Neural cell (in vitro differentiated cells): ENCODE data around the gene INTS13. TPM values are rescaled to one million over a fixed set of nuclear protein-coding genes. Genes with fewer than 3 reads are reported as not detected.

ENCODE experiments used
- H2AFZ ChIP-seq: fragments of 200-600, 300-800 bp; sonication (generic), shearing (Covaris generic); 2 replicates; pipeline ENCODE4 v1.6.0; 2014; ENCODE audit warnings: low read depth, mild to moderate bottlenecking, antibody characterized with exemption, low read length, moderate library complexity
- H3F3A ChIP-seq: fragments of 200-600 bp; shearing (Covaris generic); 2 replicates; pipeline ENCODE4 v1.6.1; 2016; ENCODE audit warnings: mild to moderate bottlenecking, moderate library complexity, mixed read lengths, antibody characterized with exemption, low read length; ENCODE audit not compliant: insufficient read depth, poor library complexity, severe bottlenecking
- H3K27ac ChIP-seq: fragments of 200-600, 300-800 bp; sonication (generic), shearing (Covaris generic); 2 replicates; pipeline ENCODE4 v1.5.1; 2014; ENCODE audit warnings: mild to moderate bottlenecking, low read length, moderate library complexity
- H3K27me3 ChIP-seq: fragments of 300-800, 200-600 bp; sonication (generic), shearing (Covaris generic); 2 replicates; pipeline ENCODE4 v1.6.0; 2014; ENCODE audit warnings: mild to moderate bottlenecking, low read depth, low read length, moderate library complexity; ENCODE audit not compliant: insufficient read depth
- H3K36me3 ChIP-seq: fragments of 300-800, 200-600 bp; sonication (generic), shearing (Covaris generic); 2 replicates; pipeline ENCODE4 v1.5.1; 2014; ENCODE audit warnings: mild to moderate bottlenecking, antibody characterized with exemption, low read length, moderate library complexity; ENCODE audit not compliant: insufficient read depth
- H3K4me2 ChIP-seq: fragments of 300-800, 200-600 bp; sonication (generic), shearing (Covaris generic); 2 replicates; pipeline ENCODE4 v1.6.0; 2014; ENCODE audit warnings: mild to moderate bottlenecking, low read length
- H3K4me3 ChIP-seq: fragments of 300-800, 200-600 bp; sonication (generic), shearing (Covaris generic); 2 replicates; pipeline ENCODE4 v1.5.1; 2014; ENCODE audit warnings: mild to moderate bottlenecking, low read length, moderate library complexity
- H3K79me2 ChIP-seq: fragments of 200-600 bp; shearing (Covaris generic); replicated peaks from 2 replicates; pipeline ENCODE4 v1.6.0; 2014; ENCODE audit warnings: mild to moderate bottlenecking, low read length, moderate library complexity; ENCODE audit not compliant: insufficient read depth
- H3K9ac ChIP-seq: fragments of 300-800, 200-600 bp; sonication (generic), shearing (Covaris generic); 2 replicates; pipeline ENCODE4 v1.6.1; 2016; ENCODE audit warnings: mild to moderate bottlenecking, low read length, mixed read lengths
- H3K9me2 ChIP-seq: fragments of 200-600 bp; shearing (Covaris generic); 2 replicates; pipeline ENCODE4 v1.6.1; 2016; ENCODE audit warnings: mild to moderate bottlenecking, low read length, mixed read lengths; ENCODE audit not compliant: insufficient read depth
- H3K9me3 ChIP-seq: fragments of 200-600, 300-800 bp; sonication (generic), shearing (Covaris generic); 2 replicates; pipeline ENCODE4 v1.6.1; 2016; ENCODE audit warnings: mild to moderate bottlenecking, mixed run types, low read length, moderate library complexity, mixed read lengths
- H4K20me1 ChIP-seq: fragments of 200-600 bp; shearing (Covaris generic); 2 replicates; pipeline ENCODE4 v1.6.1; 2016; ENCODE audit warnings: mild to moderate bottlenecking, mixed run types; ENCODE audit not compliant: insufficient read depth
- EP300 ChIP-seq: fragments of 450-650 bp; conservative IDR thresholded peaks from 2 replicates; pipeline ENCODE4 v1.6.1; 2014; ENCODE audit warnings: antibody characterized with exemption, mild to moderate bottlenecking, moderate library complexity; ENCODE audit not compliant: poor library complexity, severe bottlenecking
- EZH2 ChIP-seq: fragments of 200-600, 300-800 bp; shearing (Covaris generic), sonication (generic); IDR thresholded peaks from 2 replicates; pipeline ENCODE4 v1.6.1; 2014; ENCODE audit warnings: antibody characterized with exemption, low read length, borderline replicate concordance, mild to moderate bottlenecking; ENCODE audit not compliant: insufficient read depth, poor library complexity, severe bottlenecking
- MXI1 ChIP-seq: fragments of 450-650 bp; conservative IDR thresholded peaks from 2 replicates; pipeline ENCODE4 v1.6.1; 2014; ENCODE audit warnings: antibody characterized with exemption, mild to moderate bottlenecking; ENCODE audit not compliant: poor library complexity, severe bottlenecking
- POLR2AphosphoS5 ChIP-seq: IDR thresholded peaks from 2 replicates; pipeline ENCODE4 v1.6.1; 2012
- RAD21 ChIP-seq: fragments of 450-650 bp; conservative IDR thresholded peaks from 2 replicates; pipeline ENCODE4 v1.6.1; 2014; ENCODE audit warnings: antibody characterized with exemption, mild to moderate bottlenecking, moderate library complexity
- SMC3 ChIP-seq: fragments of 450-650 bp; conservative IDR thresholded peaks from 2 replicates; pipeline ENCODE4 v1.6.1; 2014; ENCODE audit warnings: antibody characterized with exemption, mild to moderate bottlenecking, moderate library complexity; ENCODE audit not compliant: poor library complexity
- TAF1 ChIP-seq: IDR thresholded peaks from 2 replicates; pipeline ENCODE4 v1.6.1; 2012; ENCODE audit warnings: low read depth
- polyA plus RNA-seq: library from polyadenylated mRNA; depleted of rRNA; stranded (reverse); fragments of >200 nt; gene quantifications from 2 replicates; pipeline ENCODE4 v1.2.3, GENCODE V29; 2014
- TF ChIP-seq, protein P1 (sequence below): fragments of 450-650 bp; IDR thresholded peaks from 2 replicates; pipeline ENCODE4 v1.5.1; 2014; ENCODE audit warnings: antibody characterized with exemption, mild to moderate bottlenecking, moderate library complexity; ENCODE audit not compliant: poor library complexity, severe bottlenecking
- TF ChIP-seq, protein P2 (sequence below): IDR thresholded peaks from 2 replicates; pipeline ENCODE4 v1.6.1; 2012; ENCODE audit warnings: borderline replicate concordance

The INTS13 gene
- polyA plus RNA-seq, 1 donor from 2014 or later, result 15.3 TPM

DNA sequence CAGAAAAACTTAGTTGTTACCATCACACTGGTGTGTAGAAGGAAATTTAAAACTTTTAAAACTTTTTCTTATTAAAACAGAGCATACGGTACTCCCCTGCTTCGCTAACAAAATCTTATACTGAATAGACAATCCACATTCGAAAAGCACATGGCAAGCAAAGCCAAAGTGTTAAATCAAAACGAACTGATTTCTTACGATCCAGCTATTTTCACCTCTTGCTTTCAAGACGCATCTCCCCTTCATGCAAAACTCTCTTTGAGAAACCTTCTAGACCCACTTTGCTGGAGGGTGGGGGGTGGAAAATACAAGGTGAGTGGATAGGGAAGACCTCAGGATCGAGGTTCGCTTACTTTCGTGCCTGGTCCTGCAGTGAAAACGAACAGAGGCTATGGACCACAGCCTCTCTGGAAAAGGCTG is 328 bp downstream of the INTS13 start:
- Histone ChIP-seq H3K36me3 (no peaks in the 10 kb centered on the region), H3K27me3 (no peaks in the 10 kb centered on the region), H2AFZ (peak overlapping the region; percentile 28), H4K20me1 (no peaks in the 10 kb centered on the region), H3F3A (peaks cover 5% of the 10 kb centered on the region), H3K79me2 (peaks cover 61% of the 10 kb centered on the region), H3K9me2 (no peaks in the 10 kb centered on the region), H3K9me3 (no peaks in the 10 kb centered on the region), H3K4me3 (peak overlapping the region; percentile 84), H3K4me2 (peak overlapping the region; percentile 85), H3K9ac (peak overlapping the region; percentile 92), H3K27ac (peak overlapping the region; percentile 93)
- no peak for TF ChIP-seq EZH2
- no peak for TF ChIP-seq RAD21
- TF ChIP-seq POLR2AphosphoS5, result no peak
- TF ChIP-seq TAF1, result no peak
- peak; percentile 91 for TF ChIP-seq MXI1
- TF ChIP-seq, protein P1, sequence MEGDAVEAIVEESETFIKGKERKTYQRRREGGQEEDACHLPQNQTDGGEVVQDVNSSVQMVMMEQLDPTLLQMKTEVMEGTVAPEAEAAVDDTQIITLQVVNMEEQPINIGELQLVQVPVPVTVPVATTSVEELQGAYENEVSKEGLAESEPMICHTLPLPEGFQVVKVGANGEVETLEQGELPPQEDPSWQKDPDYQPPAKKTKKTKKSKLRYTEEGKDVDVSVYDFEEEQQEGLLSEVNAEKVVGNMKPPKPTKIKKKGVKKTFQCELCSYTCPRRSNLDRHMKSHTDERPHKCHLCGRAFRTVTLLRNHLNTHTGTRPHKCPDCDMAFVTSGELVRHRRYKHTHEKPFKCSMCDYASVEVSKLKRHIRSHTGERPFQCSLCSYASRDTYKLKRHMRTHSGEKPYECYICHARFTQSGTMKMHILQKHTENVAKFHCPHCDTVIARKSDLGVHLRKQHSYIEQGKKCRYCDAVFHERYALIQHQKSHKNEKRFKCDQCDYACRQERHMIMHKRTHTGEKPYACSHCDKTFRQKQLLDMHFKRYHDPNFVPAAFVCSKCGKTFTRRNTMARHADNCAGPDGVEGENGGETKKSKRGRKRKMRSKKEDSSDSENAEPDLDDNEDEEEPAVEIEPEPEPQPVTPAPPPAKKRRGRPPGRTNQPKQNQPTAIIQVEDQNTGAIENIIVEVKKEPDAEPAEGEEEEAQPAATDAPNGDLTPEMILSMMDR, result no peak
- TF ChIP-seq, protein P2, sequence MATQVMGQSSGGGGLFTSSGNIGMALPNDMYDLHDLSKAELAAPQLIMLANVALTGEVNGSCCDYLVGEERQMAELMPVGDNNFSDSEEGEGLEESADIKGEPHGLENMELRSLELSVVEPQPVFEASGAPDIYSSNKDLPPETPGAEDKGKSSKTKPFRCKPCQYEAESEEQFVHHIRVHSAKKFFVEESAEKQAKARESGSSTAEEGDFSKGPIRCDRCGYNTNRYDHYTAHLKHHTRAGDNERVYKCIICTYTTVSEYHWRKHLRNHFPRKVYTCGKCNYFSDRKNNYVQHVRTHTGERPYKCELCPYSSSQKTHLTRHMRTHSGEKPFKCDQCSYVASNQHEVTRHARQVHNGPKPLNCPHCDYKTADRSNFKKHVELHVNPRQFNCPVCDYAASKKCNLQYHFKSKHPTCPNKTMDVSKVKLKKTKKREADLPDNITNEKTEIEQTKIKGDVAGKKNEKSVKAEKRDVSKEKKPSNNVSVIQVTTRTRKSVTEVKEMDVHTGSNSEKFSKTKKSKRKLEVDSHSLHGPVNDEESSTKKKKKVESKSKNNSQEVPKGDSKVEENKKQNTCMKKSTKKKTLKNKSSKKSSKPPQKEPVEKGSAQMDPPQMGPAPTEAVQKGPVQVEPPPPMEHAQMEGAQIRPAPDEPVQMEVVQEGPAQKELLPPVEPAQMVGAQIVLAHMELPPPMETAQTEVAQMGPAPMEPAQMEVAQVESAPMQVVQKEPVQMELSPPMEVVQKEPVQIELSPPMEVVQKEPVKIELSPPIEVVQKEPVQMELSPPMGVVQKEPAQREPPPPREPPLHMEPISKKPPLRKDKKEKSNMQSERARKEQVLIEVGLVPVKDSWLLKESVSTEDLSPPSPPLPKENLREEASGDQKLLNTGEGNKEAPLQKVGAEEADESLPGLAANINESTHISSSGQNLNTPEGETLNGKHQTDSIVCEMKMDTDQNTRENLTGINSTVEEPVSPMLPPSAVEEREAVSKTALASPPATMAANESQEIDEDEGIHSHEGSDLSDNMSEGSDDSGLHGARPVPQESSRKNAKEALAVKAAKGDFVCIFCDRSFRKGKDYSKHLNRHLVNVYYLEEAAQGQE, result no peak
- TF ChIP-seq EP300, result no peak
- TF ChIP-seq SMC3, result peak; percentile 63

DNA sequence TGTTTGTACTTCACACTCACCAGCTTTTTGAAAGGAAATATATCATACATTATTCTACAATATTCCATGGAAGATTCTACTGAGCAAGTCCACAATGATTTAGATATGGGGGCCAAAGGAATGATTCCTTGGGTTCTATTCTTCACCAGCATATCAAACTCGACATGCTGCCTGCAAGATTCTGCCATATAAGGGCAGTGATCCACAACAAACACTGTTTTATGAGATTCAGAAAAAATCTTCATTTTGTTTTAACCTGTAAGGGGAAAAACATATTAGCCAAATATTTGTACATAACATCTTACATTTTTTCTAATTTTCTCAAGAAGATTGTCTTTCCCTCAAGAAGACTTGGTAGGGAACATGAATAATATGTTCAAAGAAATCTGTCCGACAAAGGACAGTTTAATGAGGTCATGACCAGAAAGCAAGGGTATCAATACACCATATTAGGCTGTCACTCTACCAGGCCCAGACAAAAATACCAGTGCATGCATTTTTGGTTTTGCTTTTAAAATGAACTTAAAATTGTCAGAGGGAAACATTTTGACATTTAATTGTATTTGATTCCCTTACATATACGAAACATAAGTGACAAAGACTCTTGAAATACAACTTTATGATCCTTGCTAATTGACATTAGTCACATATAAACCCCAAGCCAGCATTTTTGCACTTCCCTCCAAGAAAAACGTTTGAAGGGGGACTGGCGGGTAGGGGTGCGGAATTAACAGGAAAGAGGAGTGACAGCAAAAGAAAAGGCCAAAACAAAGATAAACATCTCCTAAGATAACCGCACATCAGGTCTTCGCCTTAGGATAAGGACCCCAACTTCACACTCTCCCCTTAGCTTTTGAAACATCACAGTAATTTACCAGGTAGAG is 980 bp downstream of the INTS13 start:
- Histone ChIP-seq H3K9me2 (no peaks in the 10 kb centered on the region), H3K4me2 (peak overlapping the region; percentile 85), H3K9ac (peak overlapping the region; percentile 92), H3K36me3 (no peaks in the 10 kb centered on the region), H3K27ac (peak overlapping the region; percentile 93), H3K4me3 (peak overlapping the region; percentile 84), H3K27me3 (no peaks in the 10 kb centered on the region), H4K20me1 (no peaks in the 10 kb centered on the region), H3K79me2 (peaks cover 56% of the 10 kb centered on the region), H3F3A (peaks cover 5% of the 10 kb centered on the region), H2AFZ (peak overlapping the region; percentile 28), H3K9me3 (no peaks in the 10 kb centered on the region)
- TF ChIP-seq SMC3 (no peak), EP300 (no peak), TAF1 (no peak), RAD21 (no peak), POLR2AphosphoS5 (no peak), MXI1 (no peak), EZH2 (no peak)
- TF ChIP-seq, protein P1, result no peak
- TF ChIP-seq, protein P2, result no peak
